ENCODE data around the gene SLC25A38.

DNA sequence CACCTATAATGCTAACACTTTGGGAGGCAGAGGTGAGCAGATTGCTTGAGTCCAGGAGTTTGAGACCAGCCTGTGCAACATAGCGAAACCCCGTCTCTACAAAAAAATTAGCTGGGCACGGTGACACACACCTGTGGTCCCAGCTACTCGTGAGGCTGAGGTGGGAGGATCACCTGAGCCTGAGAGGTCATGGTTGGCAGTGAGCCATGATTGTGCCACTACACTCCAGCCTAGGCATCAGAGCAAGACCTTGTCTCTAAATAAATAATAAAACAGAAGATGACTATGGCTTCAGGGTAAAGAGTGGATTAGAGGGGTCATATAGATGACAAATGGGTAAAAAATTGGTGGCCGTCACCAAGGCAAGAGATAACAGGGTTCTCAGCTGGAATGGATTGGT lies 3.1 kb downstream of the SLC25A38 start:
- TF ChIP-seq KLF10 (CRISPR knock-in tag; IDR thresholded peaks at IDR 0.05) = no peak
- TF ChIP-seq, protein P1, sequence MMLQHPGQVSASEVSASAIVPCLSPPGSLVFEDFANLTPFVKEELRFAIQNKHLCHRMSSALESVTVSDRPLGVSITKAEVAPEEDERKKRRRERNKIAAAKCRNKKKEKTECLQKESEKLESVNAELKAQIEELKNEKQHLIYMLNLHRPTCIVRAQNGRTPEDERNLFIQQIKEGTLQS (IDR thresholded peaks at IDR 0.05) = no peak
- TF ChIP-seq, protein P1 (CRISPR knock-in tag; conservative IDR thresholded peaks at IDR 0.05) = no peak
- TF ChIP-seq CBFA2T2 (conservative IDR thresholded peaks at IDR 0.05) = no peak
- TF ChIP-seq, protein P2, sequence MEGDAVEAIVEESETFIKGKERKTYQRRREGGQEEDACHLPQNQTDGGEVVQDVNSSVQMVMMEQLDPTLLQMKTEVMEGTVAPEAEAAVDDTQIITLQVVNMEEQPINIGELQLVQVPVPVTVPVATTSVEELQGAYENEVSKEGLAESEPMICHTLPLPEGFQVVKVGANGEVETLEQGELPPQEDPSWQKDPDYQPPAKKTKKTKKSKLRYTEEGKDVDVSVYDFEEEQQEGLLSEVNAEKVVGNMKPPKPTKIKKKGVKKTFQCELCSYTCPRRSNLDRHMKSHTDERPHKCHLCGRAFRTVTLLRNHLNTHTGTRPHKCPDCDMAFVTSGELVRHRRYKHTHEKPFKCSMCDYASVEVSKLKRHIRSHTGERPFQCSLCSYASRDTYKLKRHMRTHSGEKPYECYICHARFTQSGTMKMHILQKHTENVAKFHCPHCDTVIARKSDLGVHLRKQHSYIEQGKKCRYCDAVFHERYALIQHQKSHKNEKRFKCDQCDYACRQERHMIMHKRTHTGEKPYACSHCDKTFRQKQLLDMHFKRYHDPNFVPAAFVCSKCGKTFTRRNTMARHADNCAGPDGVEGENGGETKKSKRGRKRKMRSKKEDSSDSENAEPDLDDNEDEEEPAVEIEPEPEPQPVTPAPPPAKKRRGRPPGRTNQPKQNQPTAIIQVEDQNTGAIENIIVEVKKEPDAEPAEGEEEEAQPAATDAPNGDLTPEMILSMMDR (IDR thresholded peaks at IDR 0.05 in 2 of 3, conservative IDR thresholded peaks at IDR 0.05 in 1 of 3; ENCODE audit: insufficient read depth in 2 of 3, low read depth in 1 of 3, low read length in 3 of 3) = no peak
- TF ChIP-seq CEBPB (tag; IDR thresholded peaks at IDR 0.05) = no peak
- no peak for TF ChIP-seq MTA2 (IDR thresholded peaks at IDR 0.05; ENCODE audit: low read depth)
- no peak for TF ChIP-seq DDX20 (tag; IDR thresholded peaks at IDR 0.05; ENCODE audit: low read depth)
- TF ChIP-seq ZFP36 (IDR thresholded peaks at IDR 0.05; ENCODE audit: low read depth, low read length, partially characterized antibody) = no peak
- no peak for TF ChIP-seq ARNT (IDR thresholded peaks at IDR 0.05)
- no peak for TF ChIP-seq ZNF24 (IDR thresholded peaks at IDR 0.05)

Data from K562 (cell line).